Mesendoderm (in vitro differentiated cells): ENCODE data around the gene SRGAP3.

Experiments used
- DNase-seq: peaks from one replicate; pipeline ENCODE4 v3.0.0; 2013
- H2AK5ac ChIP-seq: 2 replicates; pipeline ENCODE4 v1.6.1; 2013; ENCODE audit warnings: low read length, inconsistent platforms
- H2BK120ac ChIP-seq: 2 replicates; pipeline ENCODE4 v1.6.1; 2013; ENCODE audit warnings: low read depth, mild to moderate bottlenecking, low read length, moderate library complexity, mixed read lengths
- H2BK15ac ChIP-seq: replicated peaks from 2 replicates; pipeline ENCODE4 v1.6.1; 2013; ENCODE audit warnings: low read depth, mild to moderate bottlenecking, moderate library complexity
- H2BK5ac ChIP-seq: 2 replicates; pipeline ENCODE4 v1.6.1; 2013; ENCODE audit warnings: low read length, inconsistent platforms
- H3K18ac ChIP-seq: 2 replicates; pipeline ENCODE4 v1.6.1; 2013; ENCODE audit warnings: mild to moderate bottlenecking, low read length, mixed read lengths
- H3K23ac ChIP-seq: one replicate; pipeline ENCODE4 v1.6.1; 2013; ENCODE audit warnings: low read length
- H3K27ac ChIP-seq: 2 replicates; pipeline ENCODE4 v1.5.1; 2013; ENCODE audit warnings: low read depth, mild to moderate bottlenecking, inconsistent platforms, low read length, moderate library complexity
- H3K27me3 ChIP-seq: 2 replicates; pipeline ENCODE4 v1.6.1; 2013; ENCODE audit warnings: low read length, control low read depth, mild to moderate bottlenecking, inconsistent platforms; ENCODE audit not compliant: insufficient read depth, poor library complexity
- H3K36me3 ChIP-seq: 2 replicates; pipeline ENCODE4 v1.6.1; 2013; ENCODE audit warnings: low read length, inconsistent platforms; ENCODE audit not compliant: control insufficient read depth, insufficient read depth
- H3K4ac ChIP-seq: one replicate; pipeline ENCODE4 v1.6.1; 2013; ENCODE audit warnings: low read depth, mild to moderate bottlenecking, low read length, moderate library complexity
- H3K4me1 ChIP-seq: 2 replicates; pipeline ENCODE4 v1.6.1; 2013; ENCODE audit warnings: low read depth, low read length, inconsistent platforms; ENCODE audit not compliant: control insufficient read depth
- H3K4me2 ChIP-seq: 2 replicates; pipeline ENCODE4 v1.6.1; 2013; ENCODE audit warnings: low read length
- H3K4me3 ChIP-seq: 2 replicates; pipeline ENCODE4 v1.5.1; 2013; ENCODE audit warnings: mild to moderate bottlenecking, low read length
- H3K56ac ChIP-seq: one replicate; pipeline ENCODE4 v1.6.1; 2013; ENCODE audit warnings: low read length
- H3K79me1 ChIP-seq: 2 replicates; pipeline ENCODE4 v1.6.1; 2013; ENCODE audit warnings: low read length, inconsistent platforms
- H3K79me2 ChIP-seq: 2 replicates; pipeline ENCODE4 v1.6.1; 2013; ENCODE audit warnings: mild to moderate bottlenecking, low read length; ENCODE audit not compliant: control insufficient read depth, insufficient read depth
- H3K9ac ChIP-seq: 2 replicates; pipeline ENCODE4 v1.6.1; 2013; ENCODE audit warnings: low read length, inconsistent platforms
- H4K5ac ChIP-seq: one replicate; pipeline ENCODE4 v1.6.1; 2013; ENCODE audit warnings: low read length
- H4K8ac ChIP-seq: one replicate; pipeline ENCODE4 v1.6.1; 2013; ENCODE audit warnings: low read depth, mild to moderate bottlenecking, control low read depth, low read length, moderate library complexity
- WGBS: extraction: QIAGEN DNeasy Blood & Tissue Kit; methylation state at CpG from one replicate; pipeline ENCODE4 v1.1.7; 2013; ENCODE audit warnings: low lambda C conversion rate, missing lambda C conversion rate; ENCODE audit not compliant: insufficient coverage; ENCODE audit errors: extremely low coverage; 5-methylcytosine and 5-hydroxymethylcytosine counted together

SRGAP3 gene

GRCh38 chr3:9222956-9223639, 26.3 kb downstream of the SRGAP3 start:
- no peak for DNase-seq
- no peaks in the 10 kb centered on the region for H3K36me3 ChIP-seq
- H3K23ac ChIP-seq, result no peak overlapping the region
- H3K79me2 ChIP-seq, result no peaks in the 10 kb centered on the region
- H2BK5ac ChIP-seq, result no peak overlapping the region
- no peaks in the 10 kb centered on the region for H3K79me1 ChIP-seq
- H3K4me3 ChIP-seq, result no peak overlapping the region
- no peak overlapping the region for H3K18ac ChIP-seq
- H3K27ac ChIP-seq, result no peak overlapping the region
- H2BK120ac ChIP-seq, result no peak overlapping the region
- no CpG with 5 or more reads among the region's 2 CpGs for WGBS
- H3K56ac ChIP-seq, result no peak overlapping the region
- no peak overlapping the region for H3K4me2 ChIP-seq
- no peak overlapping the region for H2AK5ac ChIP-seq
- no peak overlapping the region for H2BK15ac ChIP-seq
- no peak overlapping the region for H3K4ac ChIP-seq
- H3K27me3 ChIP-seq, result no peaks in the 10 kb centered on the region
- H4K8ac ChIP-seq, result no peak overlapping the region
- H4K5ac ChIP-seq, result no peak overlapping the region
- no peak overlapping the region for H3K9ac ChIP-seq
- peaks cover 11% of the 10 kb centered on the region for H3K4me1 ChIP-seq

- H3K36me3 ChIP-seq, result no peaks in the 10 kb centered on the region
- no peak overlapping the region for H2BK15ac ChIP-seq
- no peak overlapping the region for H3K56ac ChIP-seq
Observed at GRCh38 chr3:9222049-9222448, 27.4 kb downstream of the SRGAP3 start.

GRCh38 chr3:9218514-9218846, 31.0 kb downstream of the SRGAP3 start:
- no peak overlapping the region for H3K27ac ChIP-seq
- no peak for DNase-seq
- H3K79me2 ChIP-seq, result no peaks in the 10 kb centered on the region
- H3K4me3 ChIP-seq, result no peak overlapping the region
- H2BK5ac ChIP-seq, result no peak overlapping the region
- H3K23ac ChIP-seq, result no peak overlapping the region
- H3K79me1 ChIP-seq, result no peaks in the 10 kb centered on the region
- WGBS, result no CpG with 5 or more reads among the region's 3 CpGs
- no peak overlapping the region for H2BK120ac ChIP-seq
- H3K27me3 ChIP-seq, result no peaks in the 10 kb centered on the region
- no peak overlapping the region for H3K4me2 ChIP-seq
- H4K5ac ChIP-seq, result no peak overlapping the region
- no peak overlapping the region for H3K9ac ChIP-seq
- no peak overlapping the region for H4K8ac ChIP-seq
- no peak overlapping the region for H3K18ac ChIP-seq
- H3K4me1 ChIP-seq, result no peaks in the 10 kb centered on the region
- no peak overlapping the region for H3K56ac ChIP-seq
- H3K4ac ChIP-seq, result no peak overlapping the region
- H3K36me3 ChIP-seq, result no peaks in the 10 kb centered on the region
- no peak overlapping the region for H2BK15ac ChIP-seq
- H2AK5ac ChIP-seq, result no peak overlapping the region

More at GRCh38 chr3:9222049-9222448, 27.4 kb downstream of the SRGAP3 start:
- WGBS, result no CpG with 5 or more reads among the region's 2 CpGs
- no peak for DNase-seq
- Histone ChIP-seq H2BK120ac (no peak overlapping the region), H3K4me2 (no peak overlapping the region), H3K79me1 (no peaks in the 10 kb centered on the region), H3K4me1 (peaks cover 11% of the 10 kb centered on the region), H3K4ac (no peak overlapping the region), H4K5ac (no peak overlapping the region), H3K27me3 (no peaks in the 10 kb centered on the region), H2BK5ac (no peak overlapping the region), H3K4me3 (no peak overlapping the region), H2AK5ac (no peak overlapping the region), H4K8ac (no peak overlapping the region), H3K27ac (no peak overlapping the region), H3K9ac (no peak overlapping the region), H3K18ac (no peak overlapping the region), H3K23ac (no peak overlapping the region), H3K79me2 (no peaks in the 10 kb centered on the region)

- no peak overlapping the region for H2BK120ac ChIP-seq
- no peak overlapping the region for H3K18ac ChIP-seq
- H3K27me3 ChIP-seq, result no peaks in the 10 kb centered on the region
- H3K4me3 ChIP-seq, result no peak overlapping the region
- no CpG with 5 or more reads among the region's 8 CpGs for WGBS
- no peak overlapping the region for H2BK15ac ChIP-seq
- no peaks in the 10 kb centered on the region for H3K79me1 ChIP-seq
- no peak overlapping the region for H3K23ac ChIP-seq
- no peak overlapping the region for H3K9ac ChIP-seq
- H3K27ac ChIP-seq, result no peak overlapping the region
- H3K79me2 ChIP-seq, result no peaks in the 10 kb centered on the region
- no peak overlapping the region for H3K4me2 ChIP-seq
- H3K56ac ChIP-seq, result no peak overlapping the region
- no peaks in the 10 kb centered on the region for H3K36me3 ChIP-seq
- H3K4me1 ChIP-seq, result no peaks in the 10 kb centered on the region
- H3K4ac ChIP-seq, result no peak overlapping the region
- no peak overlapping the region for H4K5ac ChIP-seq
- no peak overlapping the region for H4K8ac ChIP-seq
- no peak overlapping the region for H2BK5ac ChIP-seq
- H2AK5ac ChIP-seq, result no peak overlapping the region
- no peak for DNase-seq
Observed at GRCh38 chr3:9217784-9218513, 31.5 kb downstream of the SRGAP3 start.

GRCh38 chr3:9216736-9217135, 32.7 kb downstream of the SRGAP3 start:
- H3K79me1 ChIP-seq, result no peaks in the 10 kb centered on the region
- H3K23ac ChIP-seq, result no peak overlapping the region
- no peak overlapping the region for H2AK5ac ChIP-seq
- H3K9ac ChIP-seq, result no peak overlapping the region
- no peak overlapping the region for H4K5ac ChIP-seq
- no peak overlapping the region for H3K4me2 ChIP-seq
- H3K27ac ChIP-seq, result no peak overlapping the region
- no peak overlapping the region for H3K4ac ChIP-seq
- no peak overlapping the region for H2BK120ac ChIP-seq
- no peaks in the 10 kb centered on the region for H3K79me2 ChIP-seq
- no CpG with 5 or more reads among the region's 14 CpGs for WGBS
- no peak overlapping the region for H2BK5ac ChIP-seq
- H3K4me1 ChIP-seq, result no peaks in the 10 kb centered on the region
- no peak overlapping the region for H2BK15ac ChIP-seq
- H3K4me3 ChIP-seq, result no peak overlapping the region
- no peak overlapping the region for H3K18ac ChIP-seq
- DNase-seq, result no peak
- H4K8ac ChIP-seq, result no peak overlapping the region
- no peaks in the 10 kb centered on the region for H3K27me3 ChIP-seq
- H3K56ac ChIP-seq, result no peak overlapping the region
- no peaks in the 10 kb centered on the region for H3K36me3 ChIP-seq
